GM23338 (cell line): ENCODE results near the gene TERT. TPM values are rescaled to one million over a fixed set of nuclear protein-coding genes. Genes with fewer than 3 reads are reported as not detected.

Experiments used
- ATAC-seq: fragments of 200-7000 bp; cut with Tn5 transposase; 3 replicates; pipeline ENCODE4 v1.9.1; 2020
- DNase-seq: peaks from one replicate; pipeline ENCODE4 v3.0.0-alpha.2; 2015; ENCODE audit warnings: low spot score
- H2AFZ ChIP-seq: fragments of 200-600 bp; sonication (generic); 2 replicates; pipeline ENCODE4 v1.8.0; 2016; ENCODE audit warnings: antibody characterized with exemption, mild to moderate bottlenecking, moderate library complexity
- H3F3A ChIP-seq: fragments of 200-600 bp; sonication (generic); replicated peaks from 2 replicates; pipeline ENCODE4 v1.8.0; 2017; ENCODE audit warnings: antibody characterized with exemption, mixed run types, low read depth
- H3K27ac ChIP-seq: fragments of 200-600 bp; sonication (generic); 2 replicates; pipeline ENCODE4 v1.6.1; 2016; ENCODE audit warnings: low read depth
- H3K27me3 ChIP-seq: fragments of 200-600 bp; sonication (generic); 2 replicates; pipeline ENCODE4 v1.8.0; 2016; ENCODE audit warnings: mild to moderate bottlenecking, mixed run types, moderate library complexity; ENCODE audit not compliant: insufficient read depth
- H3K36me3 ChIP-seq: fragments of 200-600 bp; sonication (generic); 2 replicates; pipeline ENCODE4 v1.8.0; 2016; ENCODE audit warnings: mild to moderate bottlenecking; ENCODE audit not compliant: insufficient read depth
- H3K4me1 ChIP-seq: fragments of 200-600 bp; sonication (generic); 2 replicates; pipeline ENCODE4 v1.8.0; 2016; ENCODE audit warnings: mild to moderate bottlenecking, moderate library complexity; ENCODE audit not compliant: insufficient read depth
- H3K4me2 ChIP-seq: fragments of 200-600 bp; sonication (generic); 2 replicates; pipeline ENCODE4 v1.7.1; 2017; ENCODE audit warnings: mixed run types
- H3K4me3 ChIP-seq: fragments of 200-600 bp; sonication (generic); 2 replicates; pipeline ENCODE4 v1.6.1; 2016; ENCODE audit warnings: mixed run types
- H3K79me2 ChIP-seq: fragments of 200-600 bp; sonication (generic); replicated peaks from 2 replicates; pipeline ENCODE4 v1.8.0; 2017; ENCODE audit warnings: mild to moderate bottlenecking; ENCODE audit not compliant: insufficient read depth
- H3K9me2 ChIP-seq: fragments of 200-600 bp; sonication (generic); 2 replicates; pipeline ENCODE4 v1.8.0; 2017; ENCODE audit not compliant: insufficient read depth
- H4K20me1 ChIP-seq: fragments of 200-600 bp; sonication (generic); replicated peaks from 2 replicates; pipeline ENCODE4 v1.8.0; 2017; ENCODE audit warnings: mild to moderate bottlenecking; ENCODE audit not compliant: insufficient read depth
- H3K27ac Mint-ChIP-seq: 2 replicates; pipeline ENCODE4 v1.8.0; 2020; ENCODE audit warnings: inconsistent platforms, mild to moderate bottlenecking, moderate library complexity, mixed read lengths
- H3K27me3 Mint-ChIP-seq: 3 replicates; pipeline ENCODE4 v1.8.0; 2022; ENCODE audit warnings: low read depth, mild to moderate bottlenecking, moderate library complexity, mixed read lengths, inconsistent platforms; ENCODE audit not compliant: insufficient read depth, poor library complexity
- H3K36me3 Mint-ChIP-seq: 3 replicates; pipeline ENCODE4 v1.8.0; 2021; ENCODE audit warnings: low read depth, mild to moderate bottlenecking, inconsistent platforms, moderate library complexity, mixed read lengths
- H3K4me1 Mint-ChIP-seq: 3 replicates; pipeline ENCODE4 v1.8.0; 2020; ENCODE audit warnings: mild to moderate bottlenecking, inconsistent platforms, mixed read lengths
- H3K4me3 Mint-ChIP-seq: 3 replicates; pipeline ENCODE4 v1.8.0; 2021; ENCODE audit warnings: moderate library complexity, mild to moderate bottlenecking, inconsistent platforms, mixed read lengths
- H3K9me3 Mint-ChIP-seq: 3 replicates; pipeline ENCODE4 v1.8.0; 2020; ENCODE audit warnings: moderate library complexity, mild to moderate bottlenecking, inconsistent platforms, mixed read lengths
- CREB1 ChIP-seq: fragments of 250-450 bp; sonication (Bioruptor Pico); IDR thresholded peaks from 2 replicates; pipeline ENCODE4 v1.5.0; 2020; ENCODE audit warnings: low read depth, mild to moderate bottlenecking, moderate library complexity
- ETS1 ChIP-seq: IDR thresholded peaks from 2 replicates; pipeline ENCODE4 v1.6.1; 2016; ENCODE audit warnings: antibody characterized with exemption
- EZH2 ChIP-seq: fragments of 200-600 bp; sonication (generic); IDR thresholded peaks from one replicate; pipeline ENCODE4 v1.8.0; 2017; ENCODE audit warnings: antibody characterized with exemption, mild to moderate bottlenecking, low read depth; ENCODE audit not compliant: unreplicated experiment
- EZH2phosphoT487 ChIP-seq: fragments of 200-600 bp; sonication (generic); IDR thresholded peaks from one replicate; pipeline ENCODE4 v1.8.1; 2018; ENCODE audit warnings: antibody characterized with exemption; ENCODE audit not compliant: unreplicated experiment
- JUNB ChIP-seq: IDR thresholded peaks from one replicate; pipeline ENCODE4 v1.6.1; 2016; ENCODE audit warnings: antibody characterized with exemption; ENCODE audit not compliant: unreplicated experiment
- NANOG ChIP-seq: IDR thresholded peaks from 2 replicates; pipeline ENCODE4 v1.6.1; 2016; ENCODE audit warnings: antibody characterized with exemption, borderline replicate concordance
- POLR2AphosphoS5 ChIP-seq: IDR thresholded peaks from 2 replicates; pipeline ENCODE4 v1.6.1; 2016; ENCODE audit warnings: antibody characterized with exemption, low read depth
- REST ChIP-seq: IDR thresholded peaks from one replicate; pipeline ENCODE4 v1.6.1; 2018; ENCODE audit warnings: antibody characterized with exemption; ENCODE audit not compliant: unreplicated experiment
- STAT1 ChIP-seq: IDR thresholded peaks from one replicate; pipeline ENCODE4 v1.6.1; 2016; ENCODE audit warnings: antibody characterized with exemption; ENCODE audit not compliant: unreplicated experiment
- ZNF114 ChIP-seq: fragments of 250-450 bp; sonication (Bioruptor Pico); IDR thresholded peaks from 2 replicates; pipeline ENCODE4 v1.5.0; 2020; ENCODE audit warnings: mild to moderate bottlenecking, moderate library complexity
- ZNF331 ChIP-seq: fragments of 250-450 bp; sonication (Bioruptor Pico); IDR thresholded peaks from 2 replicates; pipeline ENCODE4 v1.5.0; 2020; ENCODE audit warnings: low read depth, mild to moderate bottlenecking, moderate library complexity
- polyA plus RNA-seq: library from polyadenylated mRNA; unstranded; fragments of >200 nt; fragmentation: Nextera tagmentation; extraction: Ambion mirVana; gene quantifications from 2 replicates; pipeline ENCODE4 v1.2.1, GENCODE V29; 2016
- total RNA-seq: library from RNA; depleted of rRNA; stranded (reverse); fragments of >200 nt; shearing (Covaris generic); gene quantifications from 2 replicates; pipeline ENCODE4 v1.2.3, GENCODE V29; 2014
- TF ChIP-seq, protein P1 (sequence below), 2 experiments: fragments of 200-600 bp in 1 of 2; sonication (generic) in 1 of 2; conservative IDR thresholded peaks; 2 replicates each; pipeline versions ENCODE4 v1.5.1 to v1.6.1; 2016 to 2017; ENCODE audit warnings: antibody characterized with exemption in 2 of 2, low read depth in 2 of 2, mild to moderate bottlenecking in 2 of 2, moderate library complexity in 1 of 2

TERT gene
- total and polyA plus RNA-seq, 2 experiments from 2014 or later, result 9.8 to 46.4 TPM

- Histone ChIP-seq H3K4me3 (no peak overlapping the region), H3K4me2 (no peak overlapping the region), H3K79me2 (peaks cover 18% of the 10 kb centered on the region), H3K9me2 (no peaks in the 10 kb centered on the region), H3K27me3 (no peaks in the 10 kb centered on the region), H2AFZ (no peak overlapping the region), H4K20me1 (no peaks in the 10 kb centered on the region), H3K27ac (no peak overlapping the region), H3F3A (no peaks in the 10 kb centered on the region), H3K36me3 (no peaks in the 10 kb centered on the region), H3K4me1 (no peaks in the 10 kb centered on the region)
- Mint-ChIP-seq H3K4me1 (no peaks in the 10 kb centered on the region), H3K4me3 (no peak overlapping the region), H3K27me3 (peaks cover 12% of the 10 kb centered on the region), H3K9me3 (no peaks in the 10 kb centered on the region; the same call in 2 of the 3 replicates), H3K36me3 (peaks cover 17% of the 10 kb centered on the region), H3K27ac (no peak overlapping the region)
- DNase-seq, result no peak
- TF ChIP-seq JUNB (no peak), NANOG (no peak), ZNF331 (CRISPR knock-in tag) (no peak), STAT1 (no peak), ETS1 (no peak), EZH2 (no peak)
- TF ChIP-seq, protein P1, sequence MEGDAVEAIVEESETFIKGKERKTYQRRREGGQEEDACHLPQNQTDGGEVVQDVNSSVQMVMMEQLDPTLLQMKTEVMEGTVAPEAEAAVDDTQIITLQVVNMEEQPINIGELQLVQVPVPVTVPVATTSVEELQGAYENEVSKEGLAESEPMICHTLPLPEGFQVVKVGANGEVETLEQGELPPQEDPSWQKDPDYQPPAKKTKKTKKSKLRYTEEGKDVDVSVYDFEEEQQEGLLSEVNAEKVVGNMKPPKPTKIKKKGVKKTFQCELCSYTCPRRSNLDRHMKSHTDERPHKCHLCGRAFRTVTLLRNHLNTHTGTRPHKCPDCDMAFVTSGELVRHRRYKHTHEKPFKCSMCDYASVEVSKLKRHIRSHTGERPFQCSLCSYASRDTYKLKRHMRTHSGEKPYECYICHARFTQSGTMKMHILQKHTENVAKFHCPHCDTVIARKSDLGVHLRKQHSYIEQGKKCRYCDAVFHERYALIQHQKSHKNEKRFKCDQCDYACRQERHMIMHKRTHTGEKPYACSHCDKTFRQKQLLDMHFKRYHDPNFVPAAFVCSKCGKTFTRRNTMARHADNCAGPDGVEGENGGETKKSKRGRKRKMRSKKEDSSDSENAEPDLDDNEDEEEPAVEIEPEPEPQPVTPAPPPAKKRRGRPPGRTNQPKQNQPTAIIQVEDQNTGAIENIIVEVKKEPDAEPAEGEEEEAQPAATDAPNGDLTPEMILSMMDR (conservative IDR thresholded peaks at IDR 0.05; ENCODE audit: low read depth in 2 of 2), result no peak
- ATAC-seq, result no peak
Measured at GRCh38 chr5:1279443-1280151, 15.3 kb downstream of the TERT start.

DNA sequence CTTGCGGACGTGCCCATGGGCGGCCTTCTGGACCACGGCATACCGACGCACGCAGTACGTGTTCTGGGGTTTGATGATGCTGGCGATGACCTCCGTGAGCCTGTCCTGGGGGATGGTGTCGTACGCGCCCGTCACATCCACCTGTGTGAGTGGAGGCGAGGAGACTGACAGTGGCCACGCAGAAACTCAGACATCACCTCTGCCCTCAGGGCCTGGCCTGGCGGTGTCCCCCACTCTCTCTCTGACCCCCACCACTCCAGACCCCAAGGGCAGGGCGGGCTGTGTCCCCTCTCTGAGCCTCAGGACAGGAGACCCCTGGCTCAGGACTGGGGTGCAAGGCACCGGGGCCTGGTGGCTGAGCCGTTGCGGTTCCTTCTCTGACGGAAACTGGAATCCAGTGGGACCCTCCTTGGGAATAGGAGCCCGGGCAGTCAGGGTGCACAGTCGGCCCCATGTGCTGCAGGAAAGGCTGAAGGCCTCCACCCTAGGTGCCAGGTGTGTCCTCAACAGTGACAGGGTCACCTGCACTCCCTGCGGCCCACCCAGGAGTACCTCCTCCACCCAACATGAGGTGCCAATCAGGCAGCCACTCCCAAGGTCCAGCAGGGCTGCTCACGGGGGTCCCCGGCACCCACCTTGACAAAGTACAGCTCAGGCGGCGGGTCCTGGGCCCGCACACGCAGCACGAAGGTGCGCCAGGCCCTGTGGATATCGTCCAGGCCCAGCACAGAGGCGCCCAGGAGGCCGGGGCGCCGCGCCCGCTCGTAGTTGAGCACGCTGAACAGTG is 16.0 kb downstream of the TERT start:
- no peaks in the 10 kb centered on the region for H4K20me1 ChIP-seq
- H3K4me1 Mint-ChIP-seq, result no peaks in the 10 kb centered on the region
- 0 out of 2 replicates have a peak, but pooled peaks cover 5% of the 10 kb centered on the region for H3K36me3 ChIP-seq
- TF ChIP-seq, protein P1 (conservative IDR thresholded peaks at IDR 0.05; ENCODE audit: low read depth in 2 of 2), result no peak
- TF ChIP-seq JUNB (no peak), REST (no peak), POLR2AphosphoS5 (no peak), ZNF114 (no peak), EZH2phosphoT487 (no peak), ETS1 (no peak), ZNF331 (CRISPR knock-in tag) (no peak), STAT1 (no peak), CREB1 (CRISPR knock-in tag) (no peak)

More for the DNA sequence above, 16.0 kb downstream of the TERT start:
- H3K4me1 ChIP-seq, result no peaks in the 10 kb centered on the region
- peaks cover 24% of the 10 kb centered on the region for H3K36me3 Mint-ChIP-seq
- no peak overlapping the region for H3K27ac Mint-ChIP-seq
- DNase-seq (no peak), ATAC-seq (no peak)
- no peaks in the 10 kb centered on the region for H3F3A ChIP-seq
- peaks cover 8% of the 10 kb centered on the region for H3K27me3 Mint-ChIP-seq
- H3K79me2 ChIP-seq, result peaks cover 25% of the 10 kb centered on the region
- H3K4me3 ChIP-seq, result no peak overlapping the region
- no peaks in the 10 kb centered on the region; the same call in 2 of the 3 replicates for H3K9me3 Mint-ChIP-seq
- no peak overlapping the region for H3K4me3 Mint-ChIP-seq
- no peak overlapping the region for H2AFZ ChIP-seq
- H3K9me2 ChIP-seq, result no peaks in the 10 kb centered on the region
- no peak overlapping the region for H3K27ac ChIP-seq
- no peaks in the 10 kb centered on the region for H3K27me3 ChIP-seq
- no peak overlapping the region for H3K4me2 ChIP-seq
